Suprapubic skin (tissue), 4 donors: ENCODE results near the gene KLRG1. TPM values are rescaled to one million over a fixed set of nuclear protein-coding genes. Genes with fewer than 3 reads are reported as not detected.
A peak's percentile ranks its signal among the peaks of the same experiment; 100 is the strongest.

Source experiments
- DNase-seq, 2 donors: peaks; one replicate each; pipeline ENCODE4 v3.0.0-alpha.2; 2019; ENCODE audit warnings: low spot score in 2 of 2
- H3K27ac ChIP-seq: fragments of 200-600 bp; sonication (generic); one replicate; pipeline ENCODE4 v1.5.1; 2019
- H3K27me3 ChIP-seq: fragments of 200-600 bp; sonication (generic); one replicate; pipeline ENCODE4 v1.5.1; 2019
- H3K36me3 ChIP-seq: fragments of 200-600 bp; sonication (generic); one replicate; pipeline ENCODE4 v1.5.1; 2019
- H3K4me1 ChIP-seq: fragments of 200-600 bp; sonication (generic); one replicate; pipeline ENCODE4 v1.5.1; 2019
- H3K4me3 ChIP-seq: fragments of 200-600 bp; sonication (generic); one replicate; pipeline ENCODE4 v1.5.1; 2019; ENCODE audit warnings: mild to moderate bottlenecking
- H3K9me3 ChIP-seq: fragments of 200-600 bp; sonication (generic); one replicate; pipeline ENCODE4 v1.5.1; 2019
- EP300 ChIP-seq: sonication (generic); formaldehyde crosslinking; IDR thresholded peaks from one replicate; pipeline ENCODE4 v1.6.1; 2017; ENCODE audit warnings: antibody characterized with exemption
- POLR2A ChIP-seq, 2 donors: fragments of 450-650 bp; IDR thresholded peaks; one replicate each; pipeline ENCODE4 v1.6.1; 2017; ENCODE audit warnings: antibody characterized with exemption in 2 of 2, mild to moderate bottlenecking in 2 of 2, moderate library complexity in 2 of 2
- POLR2AphosphoS5 ChIP-seq, 3 donors: sonication (generic); formaldehyde crosslinking; IDR thresholded peaks; one replicate each; pipeline ENCODE4 v1.6.1; 2017; ENCODE audit warnings: antibody characterized with exemption in 3 of 3
- WGBS: methylation state at CpG from one replicate; pipeline ENCODE4 v1.1.5; 2018; 5-methylcytosine and 5-hydroxymethylcytosine counted together
- total RNA-seq, 4 donors: library from RNA; depleted of rRNA; stranded (reverse); fragments of >200 nt; gene quantifications; one replicate each; pipeline ENCODE4 v1.1.0, GENCODE V29; 2016
- TF ChIP-seq, protein P1 (sequence below), 2 donors: fragments of 200-600 bp in 1 of 2; fragments of 450-650 bp in 1 of 2; sonication (generic) in 1 of 2; IDR thresholded peaks; one replicate each; pipeline ENCODE4 v1.5.1; 2016 to 2019; ENCODE audit warnings: antibody characterized with exemption in 2 of 2, mild to moderate bottlenecking in 1 of 2, moderate library complexity in 1 of 2

The KLRG1 gene
- 1 to 10 TPM in 2 of 4 donors, not detected in 2; 2.4 to 2.5 TPM for total RNA-seq

DNA sequence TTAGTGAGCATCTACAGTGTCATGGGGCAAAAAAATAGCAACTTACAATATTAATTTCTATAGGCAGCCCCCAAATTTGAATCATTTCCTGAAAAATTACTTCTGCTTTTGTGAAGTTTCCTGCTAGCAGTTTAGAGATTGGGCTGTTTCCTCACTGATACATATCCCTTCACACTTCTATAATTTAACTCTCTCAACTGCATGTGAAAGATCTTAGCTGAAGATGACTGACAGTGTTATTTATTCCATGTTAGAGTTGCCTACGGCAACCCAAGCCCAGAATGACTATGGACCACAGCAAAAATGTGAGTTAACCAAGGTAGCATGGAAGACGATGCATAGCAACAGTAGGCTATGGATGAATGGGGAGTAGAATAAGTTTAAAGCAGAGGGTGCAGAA, at the start of gene KLRG1:
Gene KLRG1, plus strand, starts transcription at position 134 of the 400 bp plus-strand sequence. Its CDS starts 90 bp downstream, at position 224.
- Histone ChIP-seq H3K27me3 (no peaks in the 10 kb centered on the region), H3K9me3 (no peaks in the 10 kb centered on the region), H3K4me3 (no peak within 1 kb of the TSS), H3K27ac (no peak within 1 kb of the TSS), H3K4me1 (no peaks in the 10 kb centered on the region), H3K36me3 (no peaks in the 10 kb centered on the region)
- 78% methylated on average over 2 of the region's 2 CpGs for WGBS
- DNase-seq = no peak
- TF ChIP-seq POLR2AphosphoS5 (IDR thresholded peaks at IDR 0.05) (no peak), EP300 (no peak), POLR2A (IDR thresholded peaks at IDR 0.05) (no peak)
- TF ChIP-seq, protein P1, sequence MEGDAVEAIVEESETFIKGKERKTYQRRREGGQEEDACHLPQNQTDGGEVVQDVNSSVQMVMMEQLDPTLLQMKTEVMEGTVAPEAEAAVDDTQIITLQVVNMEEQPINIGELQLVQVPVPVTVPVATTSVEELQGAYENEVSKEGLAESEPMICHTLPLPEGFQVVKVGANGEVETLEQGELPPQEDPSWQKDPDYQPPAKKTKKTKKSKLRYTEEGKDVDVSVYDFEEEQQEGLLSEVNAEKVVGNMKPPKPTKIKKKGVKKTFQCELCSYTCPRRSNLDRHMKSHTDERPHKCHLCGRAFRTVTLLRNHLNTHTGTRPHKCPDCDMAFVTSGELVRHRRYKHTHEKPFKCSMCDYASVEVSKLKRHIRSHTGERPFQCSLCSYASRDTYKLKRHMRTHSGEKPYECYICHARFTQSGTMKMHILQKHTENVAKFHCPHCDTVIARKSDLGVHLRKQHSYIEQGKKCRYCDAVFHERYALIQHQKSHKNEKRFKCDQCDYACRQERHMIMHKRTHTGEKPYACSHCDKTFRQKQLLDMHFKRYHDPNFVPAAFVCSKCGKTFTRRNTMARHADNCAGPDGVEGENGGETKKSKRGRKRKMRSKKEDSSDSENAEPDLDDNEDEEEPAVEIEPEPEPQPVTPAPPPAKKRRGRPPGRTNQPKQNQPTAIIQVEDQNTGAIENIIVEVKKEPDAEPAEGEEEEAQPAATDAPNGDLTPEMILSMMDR (IDR thresholded peaks at IDR 0.05) = no peak

GRCh38 chr12:8941691-8942478, 47.5 kb upstream of the KLRG1 start:
- Histone ChIP-seq H3K27me3 (no peaks in the 10 kb centered on the region), H3K36me3 (peaks cover 73% of the 10 kb centered on the region), H3K27ac (no peak overlapping the region), H3K9me3 (no peaks in the 10 kb centered on the region), H3K4me1 (peaks cover under 1% of the 10 kb centered on the region), H3K4me3 (no peak overlapping the region)
- no peak for TF ChIP-seq POLR2A (IDR thresholded peaks at IDR 0.05)
- no peak for TF ChIP-seq POLR2AphosphoS5 (IDR thresholded peaks at IDR 0.05)
- TF ChIP-seq EP300 = no peak
- TF ChIP-seq, protein P1 (IDR thresholded peaks at IDR 0.05) = no peak
- no peak for DNase-seq
- 68% methylated on average over 5 of the region's 5 CpGs for WGBS

GRCh38 chr12:8943565-8944186, 45.7 kb upstream of the KLRG1 start:
- WGBS = 86% methylated on average over 10 of the region's 10 CpGs
- Histone ChIP-seq H3K27ac (no peak overlapping the region), H3K36me3 (peaks cover 57% of the 10 kb centered on the region), H3K27me3 (no peaks in the 10 kb centered on the region), H3K4me1 (peaks cover 19% of the 10 kb centered on the region), H3K9me3 (no peaks in the 10 kb centered on the region), H3K4me3 (no peak overlapping the region)
- TF ChIP-seq, protein P1 (IDR thresholded peaks at IDR 0.05) = no peak
- TF ChIP-seq EP300 (no peak), POLR2AphosphoS5 (IDR thresholded peaks at IDR 0.05) (no peak), POLR2A (IDR thresholded peaks at IDR 0.05) (no peak)
- DNase-seq = no peak

- H3K4me3 ChIP-seq = no peak overlapping the region
- TF ChIP-seq EP300 (no peak), POLR2A (IDR thresholded peaks at IDR 0.05) (no peak), POLR2AphosphoS5 (IDR thresholded peaks at IDR 0.05) (no peak)
- TF ChIP-seq, protein P1 (IDR thresholded peaks at IDR 0.05) = no peak
- no peak for DNase-seq
- peaks cover 45% of the 10 kb centered on the region for H3K36me3 ChIP-seq
- no peaks in the 10 kb centered on the region for H3K27me3 ChIP-seq
- WGBS = 72% methylated on average over 1 of the region's 1 CpG
- no peak overlapping the region for H3K27ac ChIP-seq
- H3K9me3 ChIP-seq = no peaks in the 10 kb centered on the region
- H3K4me1 ChIP-seq = peaks cover 35% of the 10 kb centered on the region
Observed at GRCh38 chr12:8946733-8947132, 42.6 kb upstream of the KLRG1 start.

DNA sequence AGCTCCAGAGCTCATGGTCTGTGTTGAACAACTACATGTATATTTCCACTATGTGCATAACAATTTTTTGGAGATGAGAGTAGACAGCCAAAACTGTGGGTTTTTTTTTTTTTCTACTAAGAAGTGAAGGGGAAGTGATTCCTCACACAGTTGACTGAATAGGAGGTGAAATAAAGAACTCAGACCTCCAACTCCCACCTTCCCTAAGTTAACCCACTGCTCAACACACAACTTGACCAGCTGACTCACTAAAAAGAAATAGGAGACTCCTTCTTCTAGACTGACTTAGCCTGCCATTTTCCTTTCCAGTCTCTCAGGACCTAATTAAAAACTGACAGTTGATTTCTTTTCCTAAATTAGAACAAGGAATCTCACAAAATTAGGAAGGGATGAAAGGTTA, 41.6 kb upstream of the KLRG1 start:
- no peak for TF ChIP-seq POLR2AphosphoS5 (IDR thresholded peaks at IDR 0.05)
- TF ChIP-seq POLR2A (IDR thresholded peaks at IDR 0.05) = no peak
- TF ChIP-seq, protein P1 (IDR thresholded peaks at IDR 0.05) = no peak
- no peak for TF ChIP-seq EP300
- peaks cover 35% of the 10 kb centered on the region for H3K4me1 ChIP-seq
- DNase-seq = no peak
- H3K27ac ChIP-seq = no peak overlapping the region
- H3K4me3 ChIP-seq = peak overlapping the region; percentile 84
- H3K36me3 ChIP-seq = peaks cover 35% of the 10 kb centered on the region
- no peaks in the 10 kb centered on the region for H3K27me3 ChIP-seq
- H3K9me3 ChIP-seq = no peaks in the 10 kb centered on the region
